SK-N-SH treated with all-trans-retinoic acid at 6 μM for 48 hours (cell line): ENCODE measurements around the gene TNFRSF25.
"Not testable (repeated sequence)": the region's sequence is repeated elsewhere in the genome, so short reads cannot be mapped to it uniquely, and the experiment has no call there.

Experiments
- ATAC-seq: fragments of 200-7000 bp; cut with Tn5 transposase; 3 replicates; pipeline ENCODE4 v1.9.1; 2020; ENCODE audit warnings: mild to moderate bottlenecking, moderate library complexity
- ARNTL ChIP-seq: fragments of 450-650 bp; formaldehyde crosslinking; IDR thresholded peaks from 2 replicates; pipeline ENCODE4 v1.5.0; 2020; ENCODE audit warnings: low read depth, mild to moderate bottlenecking, moderate library complexity, borderline replicate concordance
- CSDC2 ChIP-seq: fragments of 250-450 bp; sonication (Bioruptor Pico); IDR thresholded peaks from 2 replicates; pipeline ENCODE4 v1.5.0; 2020; ENCODE audit warnings: mild to moderate bottlenecking, moderate library complexity
- ESRRG ChIP-seq: fragments of 250-450 bp; sonication (Bioruptor Pico); IDR thresholded peaks from 2 replicates; pipeline ENCODE4 v1.6.1; 2021; ENCODE audit warnings: mild to moderate bottlenecking
- ISL1 ChIP-seq: fragments of 250-450 bp; sonication (Bioruptor Pico); IDR thresholded peaks from 2 replicates; pipeline ENCODE4 v2.1.2; 2022; ENCODE audit warnings: mild to moderate bottlenecking, moderate library complexity
- OSR1 ChIP-seq: fragments of 250-450 bp; sonication (Bioruptor Pico); IDR thresholded peaks from 2 replicates; pipeline ENCODE4 v1.8.0; 2022; ENCODE audit warnings: moderate library complexity, mild to moderate bottlenecking, inconsistent platforms
- RARB ChIP-seq: fragments of 250-450 bp; sonication (Bioruptor Pico); IDR thresholded peaks from 2 replicates; pipeline ENCODE4 v1.8.0; 2021; ENCODE audit warnings: mild to moderate bottlenecking, moderate library complexity
- SNAI2 ChIP-seq: fragments of 250-450 bp; sonication (Bioruptor Pico); IDR thresholded peaks from 2 replicates; pipeline ENCODE4 v1.5.0; 2020; ENCODE audit warnings: mild to moderate bottlenecking, moderate library complexity
- TCF4 ChIP-seq: fragments of 250-450 bp; sonication (Bioruptor Pico); IDR thresholded peaks from 2 replicates; pipeline ENCODE4 v1.8.0; 2021; ENCODE audit warnings: mild to moderate bottlenecking, moderate library complexity, borderline replicate concordance
- TOX ChIP-seq: fragments of 250-450 bp; sonication (Bioruptor Pico); IDR thresholded peaks from 2 replicates; pipeline ENCODE4 v1.8.0; 2021; ENCODE audit warnings: mild to moderate bottlenecking, moderate library complexity, borderline replicate concordance
- ZC3H10 ChIP-seq: fragments of 250-450 bp; sonication (Bioruptor Pico); IDR thresholded peaks from 2 replicates; pipeline ENCODE4 v1.5.1; 2021; ENCODE audit warnings: mild to moderate bottlenecking, moderate library complexity
- ZFP3 ChIP-seq: fragments of 250-450 bp; sonication (Bioruptor Pico); IDR thresholded peaks from 2 replicates; pipeline ENCODE4 v1.5.0; 2020; ENCODE audit warnings: mild to moderate bottlenecking, moderate library complexity
- ZFP30 ChIP-seq: fragments of 450-650 bp; formaldehyde crosslinking; IDR thresholded peaks from 2 replicates; pipeline ENCODE4 v1.5.0; 2022; ENCODE audit warnings: mild to moderate bottlenecking, moderate library complexity
- ZNF565 ChIP-seq: fragments of 450-650 bp; formaldehyde crosslinking; conservative IDR thresholded peaks from 2 replicates; pipeline ENCODE4 v1.5.0; 2020; ENCODE audit warnings: low read depth, mild to moderate bottlenecking, moderate library complexity
- TF ChIP-seq, protein P1 (sequence below): fragments of 250-450 bp; sonication (Bioruptor Pico); IDR thresholded peaks from 2 replicates; pipeline ENCODE4 v1.8.0; 2021; ENCODE audit warnings: low read depth, mild to moderate bottlenecking, moderate library complexity, borderline replicate concordance
- TF ChIP-seq, protein P2 (sequence below): fragments of 250-450 bp; sonication (Bioruptor Pico); IDR thresholded peaks from 2 replicates; pipeline ENCODE4 v1.5.1; 2020; ENCODE audit warnings: low read depth, mild to moderate bottlenecking, moderate library complexity
- TF ChIP-seq, protein P3 (sequence below): fragments of 250-450 bp; sonication (Bioruptor Pico); IDR thresholded peaks from 2 replicates; pipeline ENCODE4 v1.5.0; 2020; ENCODE audit warnings: mild to moderate bottlenecking, moderate library complexity
- TF ChIP-seq, protein P4 (sequence below): fragments of 250-450 bp; sonication (Bioruptor Pico); IDR thresholded peaks from 2 replicates; pipeline ENCODE4 v1.8.0; 2020; ENCODE audit warnings: mild to moderate bottlenecking, moderate library complexity, borderline replicate concordance

TNFRSF25 gene

DNA sequence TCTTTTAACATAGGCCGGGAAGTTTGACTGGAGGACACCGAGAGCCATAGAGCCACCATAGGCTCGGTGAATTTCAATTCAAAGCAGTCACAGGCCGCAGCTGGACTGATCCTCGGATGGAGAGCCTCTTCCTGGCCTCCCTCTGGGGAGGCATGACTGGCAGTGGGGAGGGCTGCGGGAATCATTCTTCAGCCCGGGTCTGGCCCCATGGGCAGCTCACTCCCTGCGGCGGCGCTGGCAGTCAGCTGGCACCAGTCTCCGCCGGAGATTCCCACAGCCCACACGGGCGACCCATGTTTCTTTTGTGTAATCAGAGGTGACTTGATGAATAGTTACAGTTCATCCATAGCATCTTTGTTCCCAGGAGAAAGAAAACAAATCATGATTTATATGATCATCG is 30.8 kb downstream of the TNFRSF25 start:
- TF ChIP-seq TCF4: no peak
- TF ChIP-seq, protein P1, sequence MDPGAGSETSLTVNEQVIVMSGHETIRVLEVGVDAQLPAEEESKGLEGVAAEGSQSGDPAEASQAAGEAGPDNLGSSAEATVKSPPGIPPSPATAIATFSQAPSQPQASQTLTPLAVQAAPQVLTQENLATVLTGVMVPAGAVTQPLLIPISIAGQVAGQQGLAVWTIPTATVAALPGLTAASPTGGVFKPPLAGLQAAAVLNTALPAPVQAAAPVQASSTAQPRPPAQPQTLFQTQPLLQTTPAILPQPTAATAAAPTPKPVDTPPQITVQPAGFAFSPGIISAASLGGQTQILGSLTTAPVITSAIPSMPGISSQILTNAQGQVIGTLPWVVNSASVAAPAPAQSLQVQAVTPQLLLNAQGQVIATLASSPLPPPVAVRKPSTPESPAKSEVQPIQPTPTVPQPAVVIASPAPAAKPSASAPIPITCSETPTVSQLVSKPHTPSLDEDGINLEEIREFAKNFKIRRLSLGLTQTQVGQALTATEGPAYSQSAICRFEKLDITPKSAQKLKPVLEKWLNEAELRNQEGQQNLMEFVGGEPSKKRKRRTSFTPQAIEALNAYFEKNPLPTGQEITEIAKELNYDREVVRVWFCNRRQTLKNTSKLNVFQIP (CRISPR knock-in tag): no peak
- TF ChIP-seq ARNTL (CRISPR knock-in tag): no peak
- no peak for TF ChIP-seq ESRRG
- TF ChIP-seq ZC3H10 (CRISPR knock-in tag): no peak
- no peak for TF ChIP-seq ZNF565
- no peak for ATAC-seq

DNA sequence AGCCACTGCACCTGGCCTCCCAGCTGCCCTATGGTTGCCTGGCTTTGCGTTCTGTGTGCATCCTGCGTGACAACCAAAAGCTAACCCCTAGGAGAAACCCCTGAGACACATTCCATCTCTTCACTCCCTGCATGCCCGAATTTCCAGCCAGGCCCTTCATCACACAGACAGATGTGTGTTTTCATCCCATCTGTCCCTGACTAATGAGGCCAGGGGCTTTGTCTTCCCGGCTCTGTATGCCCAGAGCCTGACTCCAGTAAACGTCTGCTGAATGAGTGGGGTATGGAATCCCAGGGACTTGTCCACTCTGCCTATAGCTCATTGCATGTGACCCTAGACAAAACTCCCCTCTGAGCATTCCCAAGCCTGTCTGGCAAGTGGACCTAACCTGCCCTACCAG is 31.8 kb downstream of the TNFRSF25 start:
- no peak for ATAC-seq

DNA sequence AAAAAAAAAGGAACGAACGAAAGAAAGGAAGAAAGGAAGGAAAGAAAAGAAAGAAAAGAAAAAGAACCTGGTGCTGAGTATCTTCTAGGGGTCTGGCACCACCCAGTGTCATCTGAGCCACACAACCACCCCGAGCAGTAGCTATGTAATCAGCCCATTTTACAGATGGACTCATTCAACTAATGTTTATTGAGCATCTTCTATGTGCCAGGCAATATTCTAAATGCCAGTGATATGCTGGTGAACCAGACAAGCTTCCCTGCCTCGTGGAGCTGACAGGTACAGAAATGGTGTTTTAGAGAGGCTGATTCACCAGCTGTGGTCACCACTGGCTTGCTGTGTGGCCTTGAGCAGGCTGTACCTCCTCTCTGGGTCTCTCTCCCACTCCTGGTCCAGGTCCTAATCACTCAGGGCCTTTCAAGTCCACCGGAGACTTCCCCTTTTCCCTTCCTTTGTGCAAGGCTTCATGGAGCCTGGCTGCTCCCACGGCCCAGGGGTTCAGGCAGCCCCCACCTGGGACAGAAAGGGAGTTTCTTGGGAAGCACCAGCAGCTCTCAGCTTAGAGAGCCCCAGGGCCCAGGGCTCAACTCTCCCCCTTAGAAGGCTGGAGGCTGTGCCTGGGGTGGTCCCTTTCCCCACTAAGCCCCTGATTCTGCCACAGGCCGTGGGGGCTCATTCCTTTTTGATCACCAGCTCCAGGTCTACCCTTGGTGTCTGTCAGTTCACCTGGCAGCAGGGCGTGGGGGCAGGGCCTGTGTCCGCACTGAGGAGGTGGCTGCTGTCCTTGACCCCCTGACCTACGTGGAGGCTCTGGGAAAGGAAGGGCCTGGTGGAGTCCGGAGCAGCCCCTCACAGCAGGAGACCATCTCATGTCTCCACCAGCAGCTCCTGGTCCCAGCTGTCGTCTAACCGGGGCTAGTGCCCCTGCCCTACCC is 34.1 kb downstream of the TNFRSF25 start:
- ATAC-seq: not testable (repeated sequence)

More for the DNA sequence above, 31.8 kb downstream of the TNFRSF25 start:
- TF ChIP-seq TOX (CRISPR knock-in tag) (no peak), SNAI2 (CRISPR knock-in tag) (no peak), ISL1 (CRISPR knock-in tag) (no peak), TCF4 (no peak), ZFP30 (CRISPR knock-in tag) (no peak), RARB (CRISPR knock-in tag) (no peak), OSR1 (CRISPR knock-in tag) (no peak), ZFP3 (CRISPR knock-in tag) (no peak), CSDC2 (CRISPR knock-in tag) (no peak)
- TF ChIP-seq, protein P2, sequence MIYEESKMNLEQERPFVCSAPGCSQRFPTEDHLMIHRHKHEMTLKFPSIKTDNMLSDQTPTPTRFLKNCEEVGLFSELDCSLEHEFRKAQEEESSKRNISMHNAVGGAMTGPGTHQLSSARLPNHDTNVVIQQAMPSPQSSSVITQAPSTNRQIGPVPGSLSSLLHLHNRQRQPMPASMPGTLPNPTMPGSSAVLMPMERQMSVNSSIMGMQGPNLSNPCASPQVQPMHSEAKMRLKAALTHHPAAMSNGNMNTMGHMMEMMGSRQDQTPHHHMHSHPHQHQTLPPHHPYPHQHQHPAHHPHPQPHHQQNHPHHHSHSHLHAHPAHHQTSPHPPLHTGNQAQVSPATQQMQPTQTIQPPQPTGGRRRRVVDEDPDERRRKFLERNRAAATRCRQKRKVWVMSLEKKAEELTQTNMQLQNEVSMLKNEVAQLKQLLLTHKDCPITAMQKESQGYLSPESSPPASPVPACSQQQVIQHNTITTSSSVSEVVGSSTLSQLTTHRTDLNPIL: no peak
- TF ChIP-seq, protein P3, sequence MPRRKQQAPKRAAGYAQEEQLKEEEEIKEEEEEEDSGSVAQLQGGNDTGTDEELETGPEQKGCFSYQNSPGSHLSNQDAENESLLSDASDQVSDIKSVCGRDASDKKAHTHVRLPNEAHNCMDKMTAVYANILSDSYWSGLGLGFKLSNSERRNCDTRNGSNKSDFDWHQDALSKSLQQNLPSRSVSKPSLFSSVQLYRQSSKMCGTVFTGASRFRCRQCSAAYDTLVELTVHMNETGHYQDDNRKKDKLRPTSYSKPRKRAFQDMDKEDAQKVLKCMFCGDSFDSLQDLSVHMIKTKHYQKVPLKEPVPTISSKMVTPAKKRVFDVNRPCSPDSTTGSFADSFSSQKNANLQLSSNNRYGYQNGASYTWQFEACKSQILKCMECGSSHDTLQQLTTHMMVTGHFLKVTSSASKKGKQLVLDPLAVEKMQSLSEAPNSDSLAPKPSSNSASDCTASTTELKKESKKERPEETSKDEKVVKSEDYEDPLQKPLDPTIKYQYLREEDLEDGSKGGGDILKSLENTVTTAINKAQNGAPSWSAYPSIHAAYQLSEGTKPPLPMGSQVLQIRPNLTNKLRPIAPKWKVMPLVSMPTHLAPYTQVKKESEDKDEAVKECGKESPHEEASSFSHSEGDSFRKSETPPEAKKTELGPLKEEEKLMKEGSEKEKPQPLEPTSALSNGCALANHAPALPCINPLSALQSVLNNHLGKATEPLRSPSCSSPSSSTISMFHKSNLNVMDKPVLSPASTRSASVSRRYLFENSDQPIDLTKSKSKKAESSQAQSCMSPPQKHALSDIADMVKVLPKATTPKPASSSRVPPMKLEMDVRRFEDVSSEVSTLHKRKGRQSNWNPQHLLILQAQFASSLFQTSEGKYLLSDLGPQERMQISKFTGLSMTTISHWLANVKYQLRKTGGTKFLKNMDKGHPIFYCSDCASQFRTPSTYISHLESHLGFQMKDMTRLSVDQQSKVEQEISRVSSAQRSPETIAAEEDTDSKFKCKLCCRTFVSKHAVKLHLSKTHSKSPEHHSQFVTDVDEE: no peak
- TF ChIP-seq, protein P1 (CRISPR knock-in tag): no peak
- TF ChIP-seq, protein P4, sequence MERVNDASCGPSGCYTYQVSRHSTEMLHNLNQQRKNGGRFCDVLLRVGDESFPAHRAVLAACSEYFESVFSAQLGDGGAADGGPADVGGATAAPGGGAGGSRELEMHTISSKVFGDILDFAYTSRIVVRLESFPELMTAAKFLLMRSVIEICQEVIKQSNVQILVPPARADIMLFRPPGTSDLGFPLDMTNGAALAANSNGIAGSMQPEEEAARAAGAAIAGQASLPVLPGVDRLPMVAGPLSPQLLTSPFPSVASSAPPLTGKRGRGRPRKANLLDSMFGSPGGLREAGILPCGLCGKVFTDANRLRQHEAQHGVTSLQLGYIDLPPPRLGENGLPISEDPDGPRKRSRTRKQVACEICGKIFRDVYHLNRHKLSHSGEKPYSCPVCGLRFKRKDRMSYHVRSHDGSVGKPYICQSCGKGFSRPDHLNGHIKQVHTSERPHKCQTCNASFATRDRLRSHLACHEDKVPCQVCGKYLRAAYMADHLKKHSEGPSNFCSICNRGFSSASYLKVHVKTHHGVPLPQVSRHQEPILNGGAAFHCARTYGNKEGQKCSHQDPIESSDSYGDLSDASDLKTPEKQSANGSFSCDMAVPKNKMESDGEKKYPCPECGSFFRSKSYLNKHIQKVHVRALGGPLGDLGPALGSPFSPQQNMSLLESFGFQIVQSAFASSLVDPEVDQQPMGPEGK: no peak

DNA sequence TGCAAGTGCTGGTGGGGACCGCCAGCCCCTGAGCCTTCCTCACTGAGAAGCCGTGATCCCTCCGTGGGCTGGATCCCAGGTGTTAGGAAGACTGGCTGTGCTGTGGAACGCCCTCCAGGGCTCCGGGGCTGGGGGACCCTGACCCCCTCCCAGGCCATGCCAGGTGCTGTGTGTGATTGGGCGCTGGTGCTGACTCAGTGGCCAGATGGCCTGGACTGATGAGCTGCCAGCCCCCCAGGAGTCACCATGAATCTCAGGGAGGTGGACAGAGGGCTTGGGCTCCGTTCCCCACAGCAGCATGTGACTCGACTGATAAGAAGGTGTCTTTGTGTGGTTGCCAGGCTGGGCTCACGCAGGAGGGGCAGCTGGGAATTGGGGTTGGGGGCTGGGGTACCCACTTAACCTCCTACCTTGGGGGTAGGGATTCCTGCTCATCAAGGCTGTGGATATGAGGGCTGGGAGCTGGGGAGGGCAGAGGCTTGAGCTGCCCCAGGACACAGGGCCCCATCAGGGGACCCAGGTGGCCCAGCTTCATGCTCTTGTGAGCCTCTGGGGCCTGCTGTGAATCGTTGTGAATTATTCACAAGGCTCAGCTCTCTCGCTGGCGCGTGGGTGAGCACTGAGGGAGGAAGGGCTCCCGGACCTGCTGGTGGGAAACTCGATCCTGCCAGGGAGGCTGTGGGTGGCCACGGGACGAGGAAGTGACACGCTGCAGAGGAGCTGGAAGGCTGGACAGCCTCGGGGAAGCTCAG is 36.1 kb downstream of the TNFRSF25 start:
- ATAC-seq: not testable (repeated sequence)

DNA sequence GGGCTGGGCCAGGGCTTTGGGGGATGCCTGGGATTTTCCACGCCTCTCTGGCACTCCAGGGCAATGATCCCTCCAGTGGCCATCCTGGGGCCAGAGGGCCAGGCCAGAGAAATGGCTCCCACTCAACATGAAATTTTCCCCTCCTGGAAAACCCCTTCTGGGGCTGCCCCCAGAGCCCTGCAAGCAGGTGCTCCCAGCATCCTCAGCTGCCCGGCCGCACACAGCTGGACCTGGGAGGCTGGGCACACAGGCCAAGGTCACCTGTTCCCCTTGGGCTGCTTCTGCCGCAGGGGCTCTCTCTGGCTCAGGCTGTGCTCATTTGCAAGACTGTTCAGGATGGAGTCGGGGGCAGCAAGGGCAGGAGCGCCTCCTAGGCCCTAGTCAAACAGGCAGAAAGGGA is 37.5 kb downstream of the TNFRSF25 start:
- ATAC-seq: not testable (repeated sequence)
